Panc1 (cell line): Measurements from ENCODE around the gene SPATS2L.

Experiments used
- CTCF ChIP-seq: fragments of 450-650 bp; IDR thresholded peaks from 2 replicates; pipeline ENCODE4 v1.5.1; 2017; ENCODE audit warnings: mild to moderate bottlenecking
- POLR2AphosphoS5 ChIP-seq: IDR thresholded peaks from 2 replicates; pipeline ENCODE4 v1.6.1; 2012; ENCODE audit warnings: mild to moderate bottlenecking, low read depth, low read length, moderate library complexity
- REST ChIP-seq, 2 experiments: IDR thresholded peaks; 2 replicates each; pipeline ENCODE4 v1.6.1; 2011 to 2012; ENCODE audit warnings: low read depth in 2 of 2, control low read depth in 1 of 2, low read length in 1 of 2, mild to moderate bottlenecking in 1 of 2, moderate library complexity in 1 of 2; ENCODE audit not compliant: insufficient read depth in 1 of 2

DNA sequence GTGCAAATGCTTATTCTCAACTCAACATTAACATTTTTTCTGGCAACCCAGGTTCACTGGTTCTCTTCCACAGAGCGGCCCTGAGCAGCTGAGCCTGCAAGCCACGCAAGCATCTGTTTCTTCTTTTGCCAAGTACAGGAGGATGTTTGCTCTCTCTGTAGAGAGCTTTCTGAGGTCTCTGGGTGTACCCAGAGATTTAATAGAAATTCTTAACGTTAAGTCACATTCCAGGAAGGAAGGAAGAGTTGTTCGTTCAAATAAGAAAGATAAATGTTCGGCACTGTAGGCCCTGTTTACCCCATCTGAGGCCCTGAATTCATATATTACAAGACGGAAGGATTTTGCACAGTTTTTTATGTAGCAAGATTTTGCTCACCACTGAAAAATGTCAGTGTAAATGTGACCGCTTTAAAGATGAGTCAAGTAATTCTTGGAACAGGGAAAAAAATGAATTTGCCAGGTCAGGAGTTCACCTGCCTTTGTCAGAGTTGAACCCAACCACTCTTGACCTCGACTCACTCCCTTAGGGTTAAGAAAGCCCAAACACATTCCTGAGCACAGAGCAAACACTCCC lies 173.3 kb downstream of the SPATS2L start:
- TF ChIP-seq REST (IDR thresholded peaks at IDR 0.05; ENCODE audit: insufficient read depth in 1 of 2, low read depth in 2 of 2, low read length in 1 of 2) (no peak), CTCF (no peak), POLR2AphosphoS5 (no peak)
